GM12874 (cell line): ENCODE data around the gene NTRK3.

Experiments used
- TF ChIP-seq, protein P1 (sequence below): IDR thresholded peaks from 2 replicates; pipeline ENCODE4 v1.5.1; 2011; ENCODE audit warnings: low read depth, mild to moderate bottlenecking, control low read depth, low read length, moderate library complexity; ENCODE audit not compliant: insufficient read depth

The NTRK3 gene

DNA sequence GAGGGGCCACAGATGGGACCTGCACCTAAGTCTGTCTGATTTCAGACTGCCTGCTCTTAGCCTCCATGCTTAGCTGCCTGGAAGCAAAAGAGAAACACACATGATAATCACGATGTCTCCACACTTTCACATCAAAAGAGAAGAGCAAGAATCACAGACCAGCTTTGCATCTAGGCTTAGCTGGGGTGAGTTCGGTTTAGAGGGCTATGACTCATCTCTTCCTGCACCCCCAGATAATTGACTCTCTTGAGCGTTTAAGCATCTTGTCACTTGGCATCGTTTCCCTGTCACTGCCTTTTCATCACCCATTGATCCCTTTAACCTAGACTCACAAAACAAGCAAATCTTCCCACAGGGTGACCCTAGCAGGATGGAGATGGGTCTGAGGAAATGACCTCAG, 124.0 kb downstream of the NTRK3 start:
- TF ChIP-seq, protein P1, sequence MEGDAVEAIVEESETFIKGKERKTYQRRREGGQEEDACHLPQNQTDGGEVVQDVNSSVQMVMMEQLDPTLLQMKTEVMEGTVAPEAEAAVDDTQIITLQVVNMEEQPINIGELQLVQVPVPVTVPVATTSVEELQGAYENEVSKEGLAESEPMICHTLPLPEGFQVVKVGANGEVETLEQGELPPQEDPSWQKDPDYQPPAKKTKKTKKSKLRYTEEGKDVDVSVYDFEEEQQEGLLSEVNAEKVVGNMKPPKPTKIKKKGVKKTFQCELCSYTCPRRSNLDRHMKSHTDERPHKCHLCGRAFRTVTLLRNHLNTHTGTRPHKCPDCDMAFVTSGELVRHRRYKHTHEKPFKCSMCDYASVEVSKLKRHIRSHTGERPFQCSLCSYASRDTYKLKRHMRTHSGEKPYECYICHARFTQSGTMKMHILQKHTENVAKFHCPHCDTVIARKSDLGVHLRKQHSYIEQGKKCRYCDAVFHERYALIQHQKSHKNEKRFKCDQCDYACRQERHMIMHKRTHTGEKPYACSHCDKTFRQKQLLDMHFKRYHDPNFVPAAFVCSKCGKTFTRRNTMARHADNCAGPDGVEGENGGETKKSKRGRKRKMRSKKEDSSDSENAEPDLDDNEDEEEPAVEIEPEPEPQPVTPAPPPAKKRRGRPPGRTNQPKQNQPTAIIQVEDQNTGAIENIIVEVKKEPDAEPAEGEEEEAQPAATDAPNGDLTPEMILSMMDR = no peak

DNA sequence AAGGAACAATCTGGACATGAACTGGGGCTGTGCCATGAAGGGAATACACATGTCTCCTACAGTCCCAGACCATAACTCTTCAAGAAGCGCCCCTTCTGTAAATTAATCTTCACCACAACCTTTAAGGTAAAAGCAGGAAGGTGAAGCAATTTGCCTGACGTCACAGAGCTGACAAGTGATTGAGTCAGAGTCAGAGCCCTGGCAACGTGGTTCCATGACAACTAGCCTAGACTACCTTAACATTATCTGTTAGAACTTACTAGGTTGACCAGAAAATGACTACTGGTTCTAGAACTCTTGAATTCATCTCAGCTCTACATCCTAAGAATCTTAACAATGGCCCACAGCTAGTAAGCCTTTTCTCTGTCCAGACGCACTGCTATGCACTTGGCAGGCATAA, 124.6 kb downstream of the NTRK3 start:
- TF ChIP-seq, protein P1 = no peak

DNA sequence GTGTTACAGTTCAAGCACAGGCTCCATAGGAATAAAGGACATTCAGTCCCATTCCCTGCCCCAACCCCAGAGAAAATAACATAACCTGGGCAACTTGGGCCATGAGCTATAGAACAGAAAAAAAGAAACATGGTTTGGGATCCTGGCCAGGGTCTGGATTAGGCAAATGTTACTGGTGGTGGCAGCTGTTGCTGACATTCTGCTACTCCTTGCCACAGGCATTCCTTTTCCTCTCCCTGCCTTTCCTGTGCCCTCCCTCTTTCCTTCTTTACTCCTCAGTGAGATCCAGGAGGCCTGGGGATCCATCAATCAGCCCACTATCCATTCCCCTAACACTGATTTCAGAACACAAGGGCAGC, 129.1 kb downstream of the NTRK3 start:
- TF ChIP-seq, protein P1 = no peak

GRCh38 chr15:88126695-88127431, 129.7 kb downstream of the NTRK3 start:
- TF ChIP-seq, protein P1 = no peak

GRCh38 chr15:88125576-88125975, 131.0 kb downstream of the NTRK3 start:
- TF ChIP-seq, protein P1 = no peak

- TF ChIP-seq, protein P1 = no peak
Observed at GRCh38 chr15:88124199-88124598, 132.3 kb downstream of the NTRK3 start.

DNA sequence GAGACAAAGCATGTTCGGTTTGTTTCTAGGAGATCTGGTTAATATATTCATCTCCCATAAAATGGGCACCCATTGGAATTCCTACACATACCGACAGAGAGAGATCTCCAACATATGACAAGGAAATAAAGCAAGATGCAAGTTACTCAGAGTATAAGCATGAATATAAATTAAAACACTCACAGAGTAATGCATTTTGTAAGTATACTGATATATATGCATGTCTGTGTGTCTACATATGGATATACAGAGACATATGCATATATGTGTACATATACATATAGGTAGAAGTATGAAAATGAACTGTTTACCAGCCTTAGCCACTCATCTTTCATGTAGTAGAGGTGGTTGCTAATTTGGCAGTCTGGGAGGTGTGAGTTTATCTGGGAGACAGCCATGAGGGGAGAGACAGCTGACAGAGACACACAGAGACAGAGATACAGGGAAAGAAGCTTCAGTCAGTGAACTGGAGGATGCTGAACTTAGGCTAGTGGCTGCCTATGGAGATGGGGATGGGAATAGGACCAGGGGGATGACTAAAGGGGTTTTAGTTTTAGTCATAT, 134.5 kb downstream of the NTRK3 start:
- TF ChIP-seq, protein P1 = no peak

- TF ChIP-seq, protein P1 = no peak
Observed at GRCh38 chr15:88120026-88120425, 136.5 kb downstream of the NTRK3 start.
